Neural cell (in vitro differentiated cells): Measurements from ENCODE around the gene CD99. TPM values are rescaled to one million over a fixed set of nuclear protein-coding genes. Genes with fewer than 3 reads are reported as not detected.
"Not testable (repeated sequence)": the region's sequence is repeated elsewhere in the genome, so short reads cannot be mapped to it uniquely, and the experiment has no call there.

Source experiments
- H2AFZ ChIP-seq: fragments of 200-600, 300-800 bp; sonication (generic), shearing (Covaris generic); 2 replicates; pipeline ENCODE4 v1.6.0; 2014; ENCODE audit warnings: low read depth, mild to moderate bottlenecking, antibody characterized with exemption, low read length, moderate library complexity
- H3F3A ChIP-seq: fragments of 200-600 bp; shearing (Covaris generic); 2 replicates; pipeline ENCODE4 v1.6.1; 2016; ENCODE audit warnings: mild to moderate bottlenecking, moderate library complexity, mixed read lengths, antibody characterized with exemption, low read length; ENCODE audit not compliant: insufficient read depth, poor library complexity, severe bottlenecking
- H3K27ac ChIP-seq: fragments of 200-600, 300-800 bp; sonication (generic), shearing (Covaris generic); 2 replicates; pipeline ENCODE4 v1.5.1; 2014; ENCODE audit warnings: mild to moderate bottlenecking, low read length, moderate library complexity
- H3K27me3 ChIP-seq: fragments of 300-800, 200-600 bp; sonication (generic), shearing (Covaris generic); 2 replicates; pipeline ENCODE4 v1.6.0; 2014; ENCODE audit warnings: mild to moderate bottlenecking, low read depth, low read length, moderate library complexity; ENCODE audit not compliant: insufficient read depth
- H3K36me3 ChIP-seq: fragments of 300-800, 200-600 bp; sonication (generic), shearing (Covaris generic); 2 replicates; pipeline ENCODE4 v1.5.1; 2014; ENCODE audit warnings: mild to moderate bottlenecking, antibody characterized with exemption, low read length, moderate library complexity; ENCODE audit not compliant: insufficient read depth
- H3K4me2 ChIP-seq: fragments of 300-800, 200-600 bp; sonication (generic), shearing (Covaris generic); 2 replicates; pipeline ENCODE4 v1.6.0; 2014; ENCODE audit warnings: mild to moderate bottlenecking, low read length
- H3K4me3 ChIP-seq: fragments of 300-800, 200-600 bp; sonication (generic), shearing (Covaris generic); 2 replicates; pipeline ENCODE4 v1.5.1; 2014; ENCODE audit warnings: mild to moderate bottlenecking, low read length, moderate library complexity
- H3K79me2 ChIP-seq: fragments of 200-600 bp; shearing (Covaris generic); replicated peaks from 2 replicates; pipeline ENCODE4 v1.6.0; 2014; ENCODE audit warnings: mild to moderate bottlenecking, low read length, moderate library complexity; ENCODE audit not compliant: insufficient read depth
- H3K9ac ChIP-seq: fragments of 300-800, 200-600 bp; sonication (generic), shearing (Covaris generic); 2 replicates; pipeline ENCODE4 v1.6.1; 2016; ENCODE audit warnings: mild to moderate bottlenecking, low read length, mixed read lengths
- H3K9me2 ChIP-seq: fragments of 200-600 bp; shearing (Covaris generic); 2 replicates; pipeline ENCODE4 v1.6.1; 2016; ENCODE audit warnings: mild to moderate bottlenecking, low read length, mixed read lengths; ENCODE audit not compliant: insufficient read depth
- H3K9me3 ChIP-seq: fragments of 200-600, 300-800 bp; sonication (generic), shearing (Covaris generic); 2 replicates; pipeline ENCODE4 v1.6.1; 2016; ENCODE audit warnings: mild to moderate bottlenecking, mixed run types, low read length, moderate library complexity, mixed read lengths
- H4K20me1 ChIP-seq: fragments of 200-600 bp; shearing (Covaris generic); 2 replicates; pipeline ENCODE4 v1.6.1; 2016; ENCODE audit warnings: mild to moderate bottlenecking, mixed run types; ENCODE audit not compliant: insufficient read depth
- CTCF ChIP-seq: fragments of 450-650 bp; IDR thresholded peaks from 2 replicates; pipeline ENCODE4 v1.5.1; 2014; ENCODE audit warnings: antibody characterized with exemption, mild to moderate bottlenecking, moderate library complexity; ENCODE audit not compliant: poor library complexity, severe bottlenecking
- EP300 ChIP-seq: fragments of 450-650 bp; conservative IDR thresholded peaks from 2 replicates; pipeline ENCODE4 v1.6.1; 2014; ENCODE audit warnings: antibody characterized with exemption, mild to moderate bottlenecking, moderate library complexity; ENCODE audit not compliant: poor library complexity, severe bottlenecking
- EZH2 ChIP-seq: fragments of 200-600, 300-800 bp; shearing (Covaris generic), sonication (generic); IDR thresholded peaks from 2 replicates; pipeline ENCODE4 v1.6.1; 2014; ENCODE audit warnings: antibody characterized with exemption, low read length, borderline replicate concordance, mild to moderate bottlenecking; ENCODE audit not compliant: insufficient read depth, poor library complexity, severe bottlenecking
- MXI1 ChIP-seq: fragments of 450-650 bp; conservative IDR thresholded peaks from 2 replicates; pipeline ENCODE4 v1.6.1; 2014; ENCODE audit warnings: antibody characterized with exemption, mild to moderate bottlenecking; ENCODE audit not compliant: poor library complexity, severe bottlenecking
- POLR2AphosphoS5 ChIP-seq: IDR thresholded peaks from 2 replicates; pipeline ENCODE4 v1.6.1; 2012
- RAD21 ChIP-seq: fragments of 450-650 bp; conservative IDR thresholded peaks from 2 replicates; pipeline ENCODE4 v1.6.1; 2014; ENCODE audit warnings: antibody characterized with exemption, mild to moderate bottlenecking, moderate library complexity
- REST ChIP-seq: IDR thresholded peaks from 2 replicates; pipeline ENCODE4 v1.6.1; 2012; ENCODE audit warnings: borderline replicate concordance
- SMC3 ChIP-seq: fragments of 450-650 bp; conservative IDR thresholded peaks from 2 replicates; pipeline ENCODE4 v1.6.1; 2014; ENCODE audit warnings: antibody characterized with exemption, mild to moderate bottlenecking, moderate library complexity; ENCODE audit not compliant: poor library complexity
- TAF1 ChIP-seq: IDR thresholded peaks from 2 replicates; pipeline ENCODE4 v1.6.1; 2012; ENCODE audit warnings: low read depth
- polyA plus RNA-seq: library from polyadenylated mRNA; depleted of rRNA; stranded (reverse); fragments of >200 nt; gene quantifications from 2 replicates; pipeline ENCODE4 v1.2.3, GENCODE V29; 2014

CD99 gene
- polyA plus RNA-seq, 1 donor from 2014 or later, result 6.6 TPM

GRCh38 chrX:2774776-2775175 is 83.7 kb downstream of the CD99 start:
- Histone ChIP-seq H3K9ac (no peak overlapping the region), H2AFZ (no peak overlapping the region), H3K79me2 (no peaks in the 10 kb centered on the region), H4K20me1 (no peaks in the 10 kb centered on the region), H3K9me3 (no peaks in the 10 kb centered on the region), H3K27ac (no peak overlapping the region), H3K4me3 (no peak overlapping the region), H3F3A (no peaks in the 10 kb centered on the region), H3K4me2 (no peak overlapping the region), H3K27me3 (no peaks in the 10 kb centered on the region), H3K36me3 (no peaks in the 10 kb centered on the region), H3K9me2 (no peaks in the 10 kb centered on the region)
- TF ChIP-seq EP300 (no peak), POLR2AphosphoS5 (no peak), MXI1 (no peak), TAF1 (no peak), SMC3 (no peak), RAD21 (no peak), CTCF (no peak), EZH2 (no peak), REST (no peak)

- not testable (repeated sequence) for H3K27ac ChIP-seq, H3K4me2 ChIP-seq, H3K9me3 ChIP-seq, H3K79me2 ChIP-seq, H4K20me1 ChIP-seq, H2AFZ ChIP-seq, H3K9ac ChIP-seq, H3K27me3 ChIP-seq, H3K36me3 ChIP-seq, H3K9me2 ChIP-seq, H3F3A ChIP-seq, H3K4me3 ChIP-seq
Measured at GRCh38 chrX:2780472-2781225, 89.6 kb downstream of the CD99 start.

- no peak overlapping the region for H2AFZ ChIP-seq
- TF ChIP-seq RAD21, result no peak
- no peak for TF ChIP-seq MXI1
- TF ChIP-seq CTCF, result no peak
- no peak for TF ChIP-seq TAF1
- TF ChIP-seq SMC3, result no peak
- TF ChIP-seq EZH2, result no peak
- no peak for TF ChIP-seq EP300
- TF ChIP-seq REST, result no peak
- TF ChIP-seq POLR2AphosphoS5, result no peak
- H3K9me2 ChIP-seq, result no peaks in the 10 kb centered on the region
- H4K20me1 ChIP-seq, result no peaks in the 10 kb centered on the region
- no peaks in the 10 kb centered on the region for H3K79me2 ChIP-seq
- H3K27me3 ChIP-seq, result no peaks in the 10 kb centered on the region
- H3K9ac ChIP-seq, result no peak overlapping the region
- H3K27ac ChIP-seq, result no peak overlapping the region
- no peaks in the 10 kb centered on the region for H3K9me3 ChIP-seq
- H3K36me3 ChIP-seq, result no peaks in the 10 kb centered on the region
- H3F3A ChIP-seq, result no peaks in the 10 kb centered on the region
- H3K4me2 ChIP-seq, result no peak overlapping the region
- H3K4me3 ChIP-seq, result no peak overlapping the region
Measured at GRCh38 chrX:2781226-2781571, 90.1 kb downstream of the CD99 start.
